NCI-H146 treated with DMSO at 0.1 percent for 48 hours (cell line): ENCODE results near the gene MTIF3.
A peak's percentile ranks its signal among the peaks of the same experiment; 100 is the strongest.

Source experiments
- DNase-seq: peaks from one replicate; lab custom pipeline; 2025; ENCODE audit not compliant: unreplicated experiment; lab: John Stamatoyannopoulos, UW

The MTIF3 gene

GRCh38 chr13:27449936-27450828 lies at the start of gene MTIF3:
MTIF3 (minus strand) TSS chr13:27450564; CDS start chr13:27440448, 10,116 bp downstream.
- DNase-seq, result peak; percentile 93

- no peak for DNase-seq
These were observed 47.3 kb upstream of the MTIF3 start for GRCh38 chr13:27497563-27498230.

- peak; percentile 9 for DNase-seq
These were observed 46.3 kb upstream of the MTIF3 start for GRCh38 chr13:27496536-27497273.

GRCh38 chr13:27496006-27496405 lies 45.6 kb upstream of the MTIF3 start:
- no peak for DNase-seq

- DNase-seq, result no peak
These were observed 45.2 kb upstream of the MTIF3 start for GRCh38 chr13:27495551-27495950.

GRCh38 chr13:27493981-27494380 lies 43.6 kb upstream of the MTIF3 start:
- no peak for DNase-seq

- no peak for DNase-seq
These were observed 39.1 kb upstream of the MTIF3 start for GRCh38 chr13:27489456-27489855.

- DNase-seq, result no peak
These were observed 37.4 kb upstream of the MTIF3 start for GRCh38 chr13:27487776-27488175.

GRCh38 chr13:27483421-27483820 lies 33.1 kb upstream of the MTIF3 start:
- no peak for DNase-seq

GRCh38 chr13:27482983-27483382 lies 32.6 kb upstream of the MTIF3 start:
- DNase-seq, result no peak

GRCh38 chr13:27481766-27482165 lies 31.4 kb upstream of the MTIF3 start:
- DNase-seq, result peak; percentile 22

- DNase-seq, result peak; percentile 82
These were observed 26.8 kb upstream of the MTIF3 start for GRCh38 chr13:27476943-27477703.

GRCh38 chr13:27474751-27475268 lies 24.4 kb upstream of the MTIF3 start:
- no peak for DNase-seq

GRCh38 chr13:27472941-27473340 lies 22.6 kb upstream of the MTIF3 start:
- no peak for DNase-seq

GRCh38 chr13:27472441-27472840 lies 22.1 kb upstream of the MTIF3 start:
- DNase-seq, result no peak

GRCh38 chr13:27470075-27470820 lies 19.9 kb upstream of the MTIF3 start:
- no peak for DNase-seq

GRCh38 chr13:27466513-27466912 lies 16.1 kb upstream of the MTIF3 start:
- DNase-seq, result no peak

GRCh38 chr13:27465611-27466010 lies 15.2 kb upstream of the MTIF3 start:
- no peak for DNase-seq

- DNase-seq, result no peak
These were observed 13.1 kb upstream of the MTIF3 start for GRCh38 chr13:27463500-27463899.
